Measurements from ENCODE around the gene ATF7IP.
"Not testable (repeated sequence)": the region's sequence is repeated elsewhere in the genome, so short reads cannot be mapped to it uniquely, and the experiment has no call there.

The ATF7IP gene

GRCh38 chr12:14379508-14379907, 14.0 kb downstream of the ATF7IP start:
- no peak for DNase-seq (ENCODE audit: low read depth)

GRCh38 chr12:14384783-14385638, 19.5 kb downstream of the ATF7IP start:
- peak; percentile 38 for DNase-seq (ENCODE audit: low read depth)

- no peak for DNase-seq (ENCODE audit: low read depth)
These were observed 21.9 kb downstream of the ATF7IP start for GRCh38 chr12:14387219-14387871.

GRCh38 chr12:14390449-14390848, 25.0 kb downstream of the ATF7IP start:
- no peak for DNase-seq (ENCODE audit: low read depth)

GRCh38 chr12:14390870-14391530, 25.5 kb downstream of the ATF7IP start:
- no peak for DNase-seq (ENCODE audit: low read depth)

- DNase-seq (ENCODE audit: low read depth) = no peak
These were observed 28.3 kb downstream of the ATF7IP start for GRCh38 chr12:14393751-14394150.

- DNase-seq (ENCODE audit: low read depth) = no peak
These were observed 29.0 kb downstream of the ATF7IP start for GRCh38 chr12:14394317-14395073.

- no peak for DNase-seq (ENCODE audit: low read depth)
These were observed 29.7 kb downstream of the ATF7IP start for GRCh38 chr12:14395074-14395778.

GRCh38 chr12:14396071-14396470, 30.6 kb downstream of the ATF7IP start:
- DNase-seq (ENCODE audit: low read depth) = no peak

GRCh38 chr12:14399871-14400270, 34.4 kb downstream of the ATF7IP start:
- DNase-seq (ENCODE audit: low read depth) = no peak

GRCh38 chr12:14400599-14400998, 35.1 kb downstream of the ATF7IP start:
- DNase-seq (ENCODE audit: low read depth) = no peak

- not testable (repeated sequence) for DNase-seq (ENCODE audit: low read depth)
These were observed 35.8 kb downstream of the ATF7IP start for GRCh38 chr12:14401267-14401666.

GRCh38 chr12:14402697-14403096, 37.2 kb downstream of the ATF7IP start:
- DNase-seq (ENCODE audit: low read depth) = no peak

- DNase-seq (ENCODE audit: low read depth) = no peak
These were observed 37.8 kb downstream of the ATF7IP start for GRCh38 chr12:14403293-14403692.

GRCh38 chr12:14403711-14404196, 38.3 kb downstream of the ATF7IP start:
- no peak for DNase-seq (ENCODE audit: low read depth)

GRCh38 chr12:14405407-14405806, 39.9 kb downstream of the ATF7IP start:
- not testable (repeated sequence) for DNase-seq (ENCODE audit: low read depth)

- DNase-seq (ENCODE audit: low read depth) = no peak
These were observed 42.7 kb downstream of the ATF7IP start for GRCh38 chr12:14408208-14408607.

GRCh38 chr12:14410177-14410576, 44.7 kb downstream of the ATF7IP start:
- no peak for DNase-seq (ENCODE audit: low read depth)

GRCh38 chr12:14410841-14411569, 45.5 kb downstream of the ATF7IP start:
- DNase-seq (ENCODE audit: low read depth) = no peak

GRCh38 chr12:14416658-14417057, 51.2 kb downstream of the ATF7IP start:
- DNase-seq (ENCODE audit: low read depth) = no peak

- peak; percentile 43 for DNase-seq (ENCODE audit: low read depth)
These were observed 52.2 kb downstream of the ATF7IP start for GRCh38 chr12:14417715-14418114.
